DOHH2 (cell line): ENCODE results near the gene C12orf75.

Source experiments
- EZH2phosphoT487 ChIP-seq: fragments of 200-600 bp; sonication (generic); IDR thresholded peaks from 2 replicates; pipeline ENCODE4 v1.6.1; 2017; ENCODE audit warnings: borderline replicate concordance, mild to moderate bottlenecking, antibody characterized with exemption, low read length, moderate library complexity, mixed read lengths
- TF ChIP-seq, protein P1 (sequence below): fragments of 200-600 bp; sonication (generic); IDR thresholded peaks from one replicate; pipeline ENCODE4 v1.5.1; 2014; ENCODE audit warnings: antibody characterized with exemption, mild to moderate bottlenecking, low read depth, low read length; ENCODE audit not compliant: poor library complexity, severe bottlenecking

DNA sequence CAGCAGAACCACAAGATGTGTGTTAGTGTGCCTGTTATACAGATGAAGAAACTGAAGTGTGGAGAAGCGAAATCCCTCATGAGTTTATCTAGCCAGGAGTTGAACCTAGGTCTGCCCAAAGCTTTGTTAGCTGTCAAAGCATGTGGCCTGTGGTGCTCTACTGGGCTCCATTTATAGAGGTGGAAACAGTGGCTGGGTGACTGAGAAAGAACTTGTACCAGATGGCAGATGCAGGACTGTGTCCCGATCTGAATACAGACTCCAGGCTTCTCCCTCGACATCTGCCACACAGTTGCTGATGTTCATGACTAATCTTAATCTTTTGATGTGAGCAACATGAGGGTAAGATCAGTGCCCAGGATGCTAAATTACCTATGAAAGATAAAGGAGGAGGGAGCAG, 89.1 kb downstream of the C12orf75 start:
- TF ChIP-seq EZH2phosphoT487, result no peak
- TF ChIP-seq, protein P1, sequence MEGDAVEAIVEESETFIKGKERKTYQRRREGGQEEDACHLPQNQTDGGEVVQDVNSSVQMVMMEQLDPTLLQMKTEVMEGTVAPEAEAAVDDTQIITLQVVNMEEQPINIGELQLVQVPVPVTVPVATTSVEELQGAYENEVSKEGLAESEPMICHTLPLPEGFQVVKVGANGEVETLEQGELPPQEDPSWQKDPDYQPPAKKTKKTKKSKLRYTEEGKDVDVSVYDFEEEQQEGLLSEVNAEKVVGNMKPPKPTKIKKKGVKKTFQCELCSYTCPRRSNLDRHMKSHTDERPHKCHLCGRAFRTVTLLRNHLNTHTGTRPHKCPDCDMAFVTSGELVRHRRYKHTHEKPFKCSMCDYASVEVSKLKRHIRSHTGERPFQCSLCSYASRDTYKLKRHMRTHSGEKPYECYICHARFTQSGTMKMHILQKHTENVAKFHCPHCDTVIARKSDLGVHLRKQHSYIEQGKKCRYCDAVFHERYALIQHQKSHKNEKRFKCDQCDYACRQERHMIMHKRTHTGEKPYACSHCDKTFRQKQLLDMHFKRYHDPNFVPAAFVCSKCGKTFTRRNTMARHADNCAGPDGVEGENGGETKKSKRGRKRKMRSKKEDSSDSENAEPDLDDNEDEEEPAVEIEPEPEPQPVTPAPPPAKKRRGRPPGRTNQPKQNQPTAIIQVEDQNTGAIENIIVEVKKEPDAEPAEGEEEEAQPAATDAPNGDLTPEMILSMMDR, result no peak
